OCI-LY1 (cell line): ENCODE results near the gene ANKRD31.

Experiments used
- H2AFZ ChIP-seq: fragments of 200-600 bp; sonication (generic), shearing (Covaris generic); 2 replicates; pipeline ENCODE4 v1.6.0; 2014; ENCODE audit warnings: antibody characterized with exemption, mild to moderate bottlenecking, low read length
- H3F3A ChIP-seq: fragments of 200-600 bp; sonication (generic), shearing (Covaris generic); 2 replicates; pipeline ENCODE4 v1.6.0; 2014; ENCODE audit warnings: mild to moderate bottlenecking, antibody characterized with exemption, low read length, moderate library complexity; ENCODE audit not compliant: insufficient read depth
- H3K27ac ChIP-seq: fragments of 200-600 bp; sonication (generic); 2 replicates; pipeline ENCODE4 v1.5.1; 2014; ENCODE audit warnings: low read length, mixed run types, mild to moderate bottlenecking, low read depth; ENCODE audit not compliant: poor library complexity, severe bottlenecking
- H3K27me3 ChIP-seq: fragments of 200-600 bp; sonication (generic); 2 replicates; pipeline ENCODE4 v1.6.0; 2014; ENCODE audit warnings: antibody characterized with exemption, mild to moderate bottlenecking, low read length, moderate library complexity; ENCODE audit not compliant: insufficient read depth
- H3K36me3 ChIP-seq: fragments of 200-600 bp; sonication (generic); 2 replicates; pipeline ENCODE4 v1.6.1; 2014; ENCODE audit warnings: mild to moderate bottlenecking, antibody characterized with exemption, low read length, moderate library complexity, mixed read lengths; ENCODE audit not compliant: insufficient read depth
- H3K4me1 ChIP-seq: fragments of 200-600 bp; sonication (generic); 2 replicates; pipeline ENCODE4 v1.5.1; 2014; ENCODE audit warnings: mild to moderate bottlenecking, low read length, moderate library complexity; ENCODE audit not compliant: insufficient read depth, severe bottlenecking
- H3K4me2 ChIP-seq: fragments of 200-600 bp; sonication (generic), shearing (Covaris generic); 2 replicates; pipeline ENCODE4 v1.6.1; 2014; ENCODE audit warnings: low read length
- H3K4me3 ChIP-seq: fragments of 200-600 bp; sonication (generic); 2 replicates; pipeline ENCODE4 v1.5.1; 2014; ENCODE audit warnings: low read length, low read depth, mild to moderate bottlenecking, mixed read lengths; ENCODE audit not compliant: poor library complexity, severe bottlenecking
- H3K79me2 ChIP-seq: fragments of 200-600 bp; shearing (Covaris generic); 2 replicates; pipeline ENCODE4 v1.6.1; 2016; ENCODE audit warnings: mixed run types, low read length, mixed read lengths; ENCODE audit not compliant: insufficient read depth
- H3K9ac ChIP-seq: fragments of 200-600 bp; sonication (generic), shearing (Covaris generic); 2 replicates; pipeline ENCODE4 v1.6.1; 2014; ENCODE audit warnings: mild to moderate bottlenecking, low read length, mixed read lengths
- H3K9me2 ChIP-seq: fragments of 200-600 bp; sonication (generic), shearing (Covaris generic); 2 replicates; pipeline ENCODE4 v1.6.1; 2014; ENCODE audit warnings: low read depth, mild to moderate bottlenecking, low read length, mixed read lengths
- H3K9me3 ChIP-seq: fragments of 200-600 bp; shearing (Covaris generic); 2 replicates; pipeline ENCODE4 v1.6.1; 2014; ENCODE audit warnings: low read length, mixed read lengths
- H4K20me1 ChIP-seq: fragments of 200-600 bp; sonication (generic), shearing (Covaris generic); 2 replicates; pipeline ENCODE4 v1.6.0; 2016; ENCODE audit warnings: mild to moderate bottlenecking, low read length; ENCODE audit not compliant: insufficient read depth
- EZH2 ChIP-seq: fragments of 200-600 bp; sonication (generic), shearing (Covaris generic); IDR thresholded peaks from 2 replicates; pipeline ENCODE4 v1.8.0; 2017; ENCODE audit warnings: borderline replicate concordance, mixed run types, mild to moderate bottlenecking, antibody characterized with exemption, low read length, moderate library complexity, mixed read lengths
- TF ChIP-seq, protein P1 (sequence below): fragments of 200-600 bp; sonication (generic), shearing (Covaris generic); IDR thresholded peaks from 2 replicates; pipeline ENCODE4 v1.5.1; 2017; ENCODE audit warnings: mild to moderate bottlenecking, antibody characterized with exemption, low read length, moderate library complexity, mixed read lengths

Gene ANKRD31

GRCh38 chr5:75236322-75237316, at the start of gene ANKRD31:
Gene ANKRD31 (minus strand): TSS chr5:75236878. CDS start chr5:75236686, 192 bp downstream.
- Histone ChIP-seq H3K9me2 (no peaks in the 10 kb centered on the region), H4K20me1 (no peaks in the 10 kb centered on the region), H3K9ac (peak within 1 kb of the TSS; percentile 74), H2AFZ (peak within 1 kb of the TSS; percentile 98), H3K4me1 (peaks cover 14% of the 10 kb centered on the region), H3K36me3 (no peaks in the 10 kb centered on the region), H3K4me2 (peak within 1 kb of the TSS; percentile 87), H3K27ac (no peak within 1 kb of the TSS), H3K27me3 (no peaks in the 10 kb centered on the region), H3K4me3 (peak within 1 kb of the TSS; percentile 73), H3K9me3 (no peaks in the 10 kb centered on the region), H3K79me2 (no peaks in the 10 kb centered on the region), H3F3A (no peaks in the 10 kb centered on the region)
- no peak for TF ChIP-seq EZH2
- TF ChIP-seq, protein P1, sequence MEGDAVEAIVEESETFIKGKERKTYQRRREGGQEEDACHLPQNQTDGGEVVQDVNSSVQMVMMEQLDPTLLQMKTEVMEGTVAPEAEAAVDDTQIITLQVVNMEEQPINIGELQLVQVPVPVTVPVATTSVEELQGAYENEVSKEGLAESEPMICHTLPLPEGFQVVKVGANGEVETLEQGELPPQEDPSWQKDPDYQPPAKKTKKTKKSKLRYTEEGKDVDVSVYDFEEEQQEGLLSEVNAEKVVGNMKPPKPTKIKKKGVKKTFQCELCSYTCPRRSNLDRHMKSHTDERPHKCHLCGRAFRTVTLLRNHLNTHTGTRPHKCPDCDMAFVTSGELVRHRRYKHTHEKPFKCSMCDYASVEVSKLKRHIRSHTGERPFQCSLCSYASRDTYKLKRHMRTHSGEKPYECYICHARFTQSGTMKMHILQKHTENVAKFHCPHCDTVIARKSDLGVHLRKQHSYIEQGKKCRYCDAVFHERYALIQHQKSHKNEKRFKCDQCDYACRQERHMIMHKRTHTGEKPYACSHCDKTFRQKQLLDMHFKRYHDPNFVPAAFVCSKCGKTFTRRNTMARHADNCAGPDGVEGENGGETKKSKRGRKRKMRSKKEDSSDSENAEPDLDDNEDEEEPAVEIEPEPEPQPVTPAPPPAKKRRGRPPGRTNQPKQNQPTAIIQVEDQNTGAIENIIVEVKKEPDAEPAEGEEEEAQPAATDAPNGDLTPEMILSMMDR, result peak; percentile 62

DNA sequence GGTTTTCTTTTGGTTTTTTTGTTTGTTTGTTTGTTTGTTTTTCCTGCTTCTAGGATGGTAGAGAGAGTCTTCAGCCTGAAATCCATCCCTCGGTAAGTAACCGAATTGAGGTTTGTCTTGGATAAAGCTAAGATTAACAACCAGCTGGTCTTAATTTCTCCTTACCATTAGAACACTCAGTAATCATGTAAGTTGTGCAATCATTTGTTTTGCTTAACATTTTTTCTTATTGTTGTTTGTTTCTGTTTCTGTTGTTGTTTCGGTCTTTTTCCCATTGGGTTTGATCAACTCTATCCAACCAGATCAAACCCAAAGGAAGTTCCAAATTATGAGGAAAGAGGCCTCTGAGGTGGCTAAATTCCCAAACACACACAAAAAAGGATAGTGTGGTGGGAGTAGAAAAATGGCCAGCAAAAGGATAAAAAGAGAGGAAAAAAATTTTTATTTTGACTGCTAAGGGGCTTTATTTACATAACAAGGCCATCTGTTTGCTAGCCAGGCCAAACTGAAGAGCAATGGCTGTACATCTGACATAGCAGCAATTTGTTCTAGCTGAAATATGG, 49.6 kb upstream of the ANKRD31 start:
- H3K36me3 ChIP-seq, result no peaks in the 10 kb centered on the region
- no peaks in the 10 kb centered on the region for H3K27me3 ChIP-seq

GRCh38 chr5:75282581-75282980, 45.9 kb upstream of the ANKRD31 start:
- Histone ChIP-seq H3K27me3 (no peaks in the 10 kb centered on the region), H3K4me3 (no peak overlapping the region), H4K20me1 (no peaks in the 10 kb centered on the region), H3K36me3 (no peaks in the 10 kb centered on the region), H3F3A (no peaks in the 10 kb centered on the region), H3K27ac (no peak overlapping the region), H2AFZ (no peak overlapping the region), H3K79me2 (no peaks in the 10 kb centered on the region), H3K9me3 (no peaks in the 10 kb centered on the region), H3K4me1 (no peaks in the 10 kb centered on the region), H3K9me2 (no peaks in the 10 kb centered on the region), H3K4me2 (no peak overlapping the region), H3K9ac (no peak overlapping the region)
- TF ChIP-seq, protein P1, result no peak
- no peak for TF ChIP-seq EZH2

More for the DNA sequence above, 49.6 kb upstream of the ANKRD31 start:
- H3K9ac ChIP-seq, result no peak overlapping the region
- no peak for TF ChIP-seq EZH2
- TF ChIP-seq, protein P1, result no peak
- no peaks in the 10 kb centered on the region for H4K20me1 ChIP-seq
- no peak overlapping the region for H3K4me3 ChIP-seq
- no peaks in the 10 kb centered on the region for H3K79me2 ChIP-seq
- H3K9me3 ChIP-seq, result no peaks in the 10 kb centered on the region
- no peak overlapping the region for H2AFZ ChIP-seq
- H3K9me2 ChIP-seq, result no peaks in the 10 kb centered on the region
- H3K27ac ChIP-seq, result no peak overlapping the region
- no peaks in the 10 kb centered on the region for H3K4me1 ChIP-seq
- no peak overlapping the region for H3K4me2 ChIP-seq
- H3F3A ChIP-seq, result no peaks in the 10 kb centered on the region
